Osteoblast (primary cell): Measurements from ENCODE around the gene SLC25A33. TPM values are rescaled to one million over a fixed set of nuclear protein-coding genes. Genes with fewer than 3 reads are reported as not detected.

ENCODE experiments used
- DNase-seq: peaks from one replicate; pipeline ENCODE4 v3.0.0; 2011; ENCODE audit warnings: low spot score, mixed read lengths; ENCODE audit not compliant: insufficient read length; ENCODE audit errors: missing footprints
- H2AFZ ChIP-seq: 2 replicates; pipeline ENCODE4 v1.6.0; 2011; ENCODE audit warnings: mild to moderate bottlenecking, low read length
- H3K27ac ChIP-seq: 2 replicates; pipeline ENCODE4 v1.5.1; 2011; ENCODE audit warnings: mild to moderate bottlenecking, low read depth, low read length, moderate library complexity
- H3K27me3 ChIP-seq: 2 replicates; pipeline ENCODE4 v1.6.0; 2012; ENCODE audit warnings: mild to moderate bottlenecking, control low read depth, inconsistent platforms, low read length, moderate library complexity; ENCODE audit not compliant: insufficient read depth
- H3K36me3 ChIP-seq: 2 replicates; pipeline ENCODE4 v1.5.1; 2011; ENCODE audit warnings: mild to moderate bottlenecking, low read length, control low read depth, moderate library complexity; ENCODE audit not compliant: insufficient read depth
- H3K4me1 ChIP-seq: 2 replicates; pipeline ENCODE4 v1.5.1; 2011; ENCODE audit warnings: mild to moderate bottlenecking, low read length, control low read depth, moderate library complexity; ENCODE audit not compliant: insufficient read depth
- H3K4me2 ChIP-seq: 2 replicates; pipeline ENCODE4 v1.6.0; 2011; ENCODE audit warnings: mild to moderate bottlenecking, low read length; ENCODE audit not compliant: insufficient read depth
- H3K4me3 ChIP-seq: fragments of 200-600 bp; sonication (generic); 3 replicates; pipeline ENCODE4 v1.5.1; 2012; ENCODE audit warnings: mild to moderate bottlenecking, low read length, inconsistent platforms; ENCODE audit not compliant: insufficient read depth
- H3K79me2 ChIP-seq: 2 replicates; pipeline ENCODE4 v1.6.0; 2012; ENCODE audit warnings: mild to moderate bottlenecking, low read length, control low read depth, inconsistent platforms; ENCODE audit not compliant: insufficient read depth
- H3K9me3 ChIP-seq: 2 replicates; pipeline ENCODE4 v1.5.1; 2011; ENCODE audit warnings: low read depth, low read length, control low read depth
- H4K20me1 ChIP-seq: 2 replicates; pipeline ENCODE4 v1.6.0; 2012; ENCODE audit warnings: mild to moderate bottlenecking, low read length, control low read depth; ENCODE audit not compliant: insufficient read depth
- CTCF ChIP-seq: IDR thresholded peaks from 2 replicates; pipeline ENCODE4 v1.5.1; 2011; ENCODE audit warnings: mild to moderate bottlenecking, low read depth, low read length, moderate library complexity; ENCODE audit errors: extremely low read depth
- total RNA-seq: library from RNA; depleted of rRNA; stranded (reverse); fragments of >200 nt; gene quantifications from 2 replicates; pipeline ENCODE4 v1.2.3, GENCODE V29; 2012

Gene SLC25A33
- total RNA-seq, 1 donor: 7.2 TPM

- Histone ChIP-seq H3K4me3 (no peak overlapping the region), H3K4me1 (peaks cover 5% of the 10 kb centered on the region), H3K79me2 (peaks cover 41% of the 10 kb centered on the region), H3K27ac (no peak overlapping the region), H3K4me2 (no peak overlapping the region), H2AFZ (no peak overlapping the region), H3K36me3 (peaks cover 16% of the 10 kb centered on the region), H3K27me3 (no peaks in the 10 kb centered on the region), H3K9me3 (no peaks in the 10 kb centered on the region), H4K20me1 (peaks cover 24% of the 10 kb centered on the region)
- no peak for DNase-seq
- TF ChIP-seq CTCF: no peak
Measured at GRCh38 chr1:9553736-9554144, 14.5 kb downstream of the SLC25A33 start.

- no peak overlapping the region for H3K27ac ChIP-seq
Measured at GRCh38 chr1:9555942-9556341, 16.7 kb downstream of the SLC25A33 start.

GRCh38 chr1:9557624-9558023, 18.4 kb downstream of the SLC25A33 start:
- peaks cover 16% of the 10 kb centered on the region for H3K36me3 ChIP-seq
- no peak overlapping the region for H3K27ac ChIP-seq
- no peak for DNase-seq
- H3K4me2 ChIP-seq: no peak overlapping the region
- H4K20me1 ChIP-seq: peaks cover 13% of the 10 kb centered on the region
- no peak overlapping the region for H2AFZ ChIP-seq
- H3K4me3 ChIP-seq: no peak overlapping the region
- TF ChIP-seq CTCF: no peak
- H3K4me1 ChIP-seq: peaks cover 15% of the 10 kb centered on the region
- no peaks in the 10 kb centered on the region for H3K9me3 ChIP-seq
- no peaks in the 10 kb centered on the region for H3K27me3 ChIP-seq
- H3K79me2 ChIP-seq: peaks cover 7% of the 10 kb centered on the region

More at GRCh38 chr1:9555942-9556341, 16.7 kb downstream of the SLC25A33 start:
- H3K36me3 ChIP-seq: peaks cover 16% of the 10 kb centered on the region
- no peak for TF ChIP-seq CTCF
- H4K20me1 ChIP-seq: peaks cover 22% of the 10 kb centered on the region
- no peak overlapping the region for H2AFZ ChIP-seq
- no peak overlapping the region for H3K4me2 ChIP-seq
- H3K4me1 ChIP-seq: peaks cover 5% of the 10 kb centered on the region
- no peaks in the 10 kb centered on the region for H3K9me3 ChIP-seq
- H3K79me2 ChIP-seq: peaks cover 22% of the 10 kb centered on the region
- no peak overlapping the region for H3K4me3 ChIP-seq
- no peaks in the 10 kb centered on the region for H3K27me3 ChIP-seq
- no peak for DNase-seq

- peaks cover 15% of the 10 kb centered on the region for H3K4me1 ChIP-seq
- no peak overlapping the region for H2AFZ ChIP-seq
- no peak overlapping the region for H3K4me3 ChIP-seq
- no peak overlapping the region for H3K4me2 ChIP-seq
- H4K20me1 ChIP-seq: peaks cover 12% of the 10 kb centered on the region
- peaks cover 15% of the 10 kb centered on the region for H3K36me3 ChIP-seq
- no peak for TF ChIP-seq CTCF
- H3K27me3 ChIP-seq: no peaks in the 10 kb centered on the region
- DNase-seq: no peak
- no peak overlapping the region for H3K27ac ChIP-seq
- H3K79me2 ChIP-seq: peaks cover 5% of the 10 kb centered on the region
- no peaks in the 10 kb centered on the region for H3K9me3 ChIP-seq
Measured at GRCh38 chr1:9558271-9558945, 19.1 kb downstream of the SLC25A33 start.
